HG03095 (cell line): ENCODE data around the gene INPP4A.
"Not testable (repeated sequence)": the region's sequence is repeated elsewhere in the genome, so short reads cannot be mapped to it uniquely, and the experiment has no call there.

Experiments used
- ATAC-seq: cut with Tn5 transposase; IDR thresholded peaks from one replicate; pipeline ENCODE4 v1.9.1; 2021; ENCODE audit warnings: moderate library complexity; ENCODE audit not compliant: unreplicated experiment

The INPP4A gene

GRCh38 chr2:98444436-98445176 lies at the start of gene INPP4A:
INPP4A (plus strand) TSS chr2:98444858; CDS start chr2:98520049, 75,191 bp downstream.
- ATAC-seq = peak; percentile 64

DNA sequence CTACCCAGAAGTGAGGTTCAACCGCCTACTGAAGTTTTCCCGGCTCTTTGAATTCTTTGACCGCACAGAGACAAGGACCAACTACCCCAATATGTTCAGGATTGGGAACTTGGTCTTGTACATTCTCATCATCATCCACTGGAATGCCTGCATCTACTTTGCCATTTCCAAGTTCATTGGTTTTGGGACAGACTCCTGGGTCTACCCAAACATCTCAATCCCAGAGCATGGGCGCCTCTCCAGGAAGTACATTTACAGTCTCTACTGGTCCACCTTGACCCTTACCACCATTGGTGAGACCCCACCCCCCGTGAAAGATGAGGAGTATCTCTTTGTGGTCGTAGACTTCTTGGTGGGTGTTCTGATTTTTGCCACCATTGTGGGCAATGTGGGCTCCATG lies 48.7 kb upstream of the INPP4A start:
- ATAC-seq = no peak

DNA sequence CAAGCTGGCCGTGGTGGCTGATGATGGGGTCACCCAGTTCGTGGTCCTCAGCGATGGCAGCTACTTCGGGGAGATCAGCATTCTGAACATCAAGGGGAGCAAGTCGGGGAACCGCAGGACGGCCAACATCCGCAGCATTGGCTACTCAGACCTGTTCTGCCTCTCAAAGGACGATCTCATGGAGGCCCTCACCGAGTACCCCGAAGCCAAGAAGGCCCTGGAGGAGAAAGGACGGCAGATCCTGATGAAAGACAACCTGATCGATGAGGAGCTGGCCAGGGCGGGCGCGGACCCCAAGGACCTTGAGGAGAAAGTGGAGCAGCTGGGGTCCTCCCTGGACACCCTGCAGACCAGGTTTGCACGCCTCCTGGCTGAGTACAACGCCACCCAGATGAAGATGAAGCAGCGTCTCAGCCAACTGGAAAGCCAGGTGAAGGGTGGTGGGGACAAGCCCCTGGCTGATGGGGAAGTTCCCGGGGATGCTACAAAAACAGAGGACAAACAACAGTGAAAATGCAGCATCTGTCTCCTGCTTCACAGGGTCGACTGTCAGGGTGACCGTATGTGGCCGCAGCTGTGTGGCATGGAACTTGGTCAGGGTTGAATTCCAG lies 47.8 kb upstream of the INPP4A start:
- no peak for ATAC-seq

- no peak for ATAC-seq
These were observed 45.5 kb upstream of the INPP4A start for GRCh38 chr2:98399140-98399539.

- ATAC-seq = no peak
These were observed 40.8 kb upstream of the INPP4A start for GRCh38 chr2:98403878-98404277.

DNA sequence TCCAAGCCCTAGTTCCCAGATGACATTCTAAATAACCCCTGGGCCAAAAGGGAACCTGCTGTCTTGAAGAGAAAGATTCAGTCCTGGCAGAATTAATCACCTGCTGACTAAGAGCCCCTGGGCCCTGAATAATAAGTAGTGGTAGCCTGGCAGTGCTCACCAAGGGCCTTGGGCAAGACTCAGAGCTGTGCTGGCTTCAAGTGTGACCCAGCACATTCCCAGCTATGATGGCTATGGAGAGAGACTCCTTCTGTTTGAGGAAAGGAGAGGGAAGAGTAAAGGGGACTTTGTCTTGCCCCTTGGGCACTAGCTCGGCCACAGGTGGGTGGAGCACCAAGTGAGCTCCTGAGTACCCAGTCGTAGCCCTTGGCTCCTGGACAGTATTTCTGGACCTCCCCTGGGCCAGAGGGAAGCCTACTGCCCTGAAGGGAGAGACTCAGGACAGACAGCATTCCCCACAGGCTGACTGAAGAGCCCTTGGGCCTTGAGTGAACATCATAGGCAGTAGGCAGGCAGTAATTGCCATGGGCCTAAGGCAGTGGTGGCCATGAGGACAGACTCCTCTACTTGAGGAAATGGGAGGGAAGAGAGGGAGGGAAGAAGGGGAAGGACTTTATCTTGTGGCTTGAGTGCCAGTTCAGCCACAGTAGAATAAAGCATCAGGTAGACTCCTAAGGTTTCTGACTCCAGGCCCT lies 40.0 kb upstream of the INPP4A start:
- ATAC-seq = no peak

DNA sequence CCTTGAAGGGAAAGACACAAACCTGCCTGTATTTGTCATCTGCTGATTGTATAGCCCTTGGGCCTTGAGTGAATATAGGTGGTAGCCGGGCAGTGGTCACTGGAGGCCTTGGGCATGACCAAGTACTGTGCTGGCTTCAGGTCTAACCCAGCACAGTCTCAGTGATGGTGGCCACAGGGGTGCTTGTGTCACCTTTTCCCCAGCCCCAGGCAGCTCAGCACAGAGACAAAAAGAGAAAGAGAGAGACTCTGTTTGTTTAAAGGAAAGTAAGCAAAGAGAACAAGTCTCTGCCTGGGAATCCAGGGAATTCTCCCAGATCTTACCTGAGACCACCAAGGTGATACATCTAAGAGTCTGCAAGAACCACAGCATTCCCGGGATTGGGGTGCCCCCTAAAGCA lies 39.4 kb upstream of the INPP4A start:
- ATAC-seq = no peak

DNA sequence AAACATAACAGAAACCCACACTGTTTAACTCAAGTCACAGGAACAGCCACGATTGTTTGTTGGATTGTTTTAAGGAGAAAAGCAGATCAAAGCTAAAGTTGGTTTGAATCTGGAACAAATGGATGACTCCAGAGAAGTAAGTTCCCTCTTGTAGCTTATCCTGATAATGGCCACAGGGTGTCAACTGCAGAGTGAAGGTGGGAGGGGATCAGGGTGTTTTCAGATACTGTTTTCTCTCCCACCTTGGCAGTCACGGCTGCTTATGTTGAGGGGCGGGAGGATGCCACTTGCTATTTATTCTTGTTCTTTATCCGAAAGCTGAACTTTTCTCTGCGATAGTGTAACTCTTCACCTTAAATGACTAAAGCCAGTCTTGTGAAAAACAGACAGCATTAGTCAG lies 36.5 kb upstream of the INPP4A start:
- ATAC-seq = no peak

DNA sequence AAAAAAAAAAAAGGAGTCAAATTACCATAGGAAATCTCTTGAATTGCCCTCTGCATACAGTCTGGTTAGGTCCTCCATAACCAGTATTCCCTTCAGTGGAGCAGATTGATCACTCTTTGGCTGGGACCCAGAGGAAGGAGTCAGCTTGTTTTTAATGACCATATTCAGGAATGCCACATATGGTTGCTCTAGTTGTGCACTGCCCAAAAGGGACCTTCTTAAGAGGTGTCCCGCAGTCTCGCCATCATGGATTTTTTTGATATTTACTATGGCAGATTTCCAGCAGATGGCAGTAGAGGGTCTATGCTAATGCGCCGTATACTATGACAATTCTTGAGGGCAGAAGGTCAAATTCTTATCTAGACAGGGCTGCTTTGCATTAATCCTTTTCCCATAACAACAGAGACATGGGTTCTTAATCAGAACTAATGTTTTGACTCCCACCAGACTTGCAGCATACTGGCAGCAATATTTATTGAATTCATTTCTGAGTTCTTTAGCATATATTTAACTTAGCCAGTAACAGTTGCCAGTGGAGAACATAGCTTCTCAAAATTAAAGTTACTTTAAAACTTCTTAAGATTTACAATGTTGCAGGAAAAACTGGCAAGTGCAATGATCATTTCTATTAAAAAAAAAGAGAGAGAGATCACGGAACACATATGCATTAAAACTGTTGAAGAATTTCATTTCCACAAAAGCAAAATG lies 31.8 kb upstream of the INPP4A start:
- ATAC-seq = no peak

GRCh38 chr2:98414246-98414645 lies 30.4 kb upstream of the INPP4A start:
- ATAC-seq = not testable (repeated sequence)

DNA sequence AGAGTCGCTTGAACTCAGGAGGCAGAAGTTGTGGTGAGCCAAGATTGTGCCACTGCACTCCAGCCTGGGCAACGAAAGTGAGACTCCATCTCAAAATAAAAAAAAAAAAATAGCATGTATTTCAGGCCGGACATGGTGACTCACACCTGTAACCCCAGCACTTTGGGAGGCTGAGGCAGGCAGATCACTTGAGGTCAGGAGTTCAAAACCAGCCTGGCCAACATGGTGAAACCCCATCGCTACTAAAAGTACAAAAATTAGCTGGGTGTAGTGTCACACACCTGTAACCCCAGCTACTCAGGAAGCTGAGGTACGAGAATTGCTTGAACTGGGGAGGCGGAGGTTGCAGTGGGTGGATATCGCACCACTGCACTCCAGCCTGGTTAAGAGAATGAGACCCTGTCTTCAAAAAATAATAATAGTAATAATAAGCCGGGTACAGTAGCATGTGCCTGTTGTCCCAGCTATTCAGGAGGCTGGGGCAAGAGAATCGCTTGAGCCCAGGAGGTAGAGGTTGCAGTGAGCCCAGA lies 28.9 kb upstream of the INPP4A start:
- ATAC-seq = not testable (repeated sequence)

- ATAC-seq = no peak
These were observed 28.1 kb upstream of the INPP4A start for GRCh38 chr2:98416383-98417159.

DNA sequence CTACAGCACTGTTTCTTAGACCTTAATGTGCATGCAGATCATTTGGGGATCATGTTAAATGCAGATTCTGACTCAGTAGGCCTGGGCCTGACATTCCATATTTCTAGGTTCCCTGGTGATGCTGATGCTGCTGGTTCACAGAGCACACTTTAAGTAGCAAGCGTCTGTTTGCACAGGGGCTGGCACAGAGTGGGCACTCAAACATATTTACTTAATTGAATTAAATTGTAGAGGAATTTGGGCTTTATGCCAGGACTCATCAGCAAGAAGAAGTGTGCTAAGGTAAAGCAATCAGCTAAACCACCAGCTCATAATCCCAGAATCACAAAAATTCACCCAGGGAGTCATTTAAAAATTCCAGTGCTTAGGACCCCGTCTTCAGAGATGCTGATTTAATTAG lies 25.1 kb upstream of the INPP4A start:
- no peak for ATAC-seq

GRCh38 chr2:98419977-98420725 lies 24.5 kb upstream of the INPP4A start:
- ATAC-seq = no peak

- no peak for ATAC-seq
These were observed 22.2 kb upstream of the INPP4A start for GRCh38 chr2:98422449-98422848.

- ATAC-seq = no peak
These were observed 17.9 kb upstream of the INPP4A start for GRCh38 chr2:98426771-98427170.

DNA sequence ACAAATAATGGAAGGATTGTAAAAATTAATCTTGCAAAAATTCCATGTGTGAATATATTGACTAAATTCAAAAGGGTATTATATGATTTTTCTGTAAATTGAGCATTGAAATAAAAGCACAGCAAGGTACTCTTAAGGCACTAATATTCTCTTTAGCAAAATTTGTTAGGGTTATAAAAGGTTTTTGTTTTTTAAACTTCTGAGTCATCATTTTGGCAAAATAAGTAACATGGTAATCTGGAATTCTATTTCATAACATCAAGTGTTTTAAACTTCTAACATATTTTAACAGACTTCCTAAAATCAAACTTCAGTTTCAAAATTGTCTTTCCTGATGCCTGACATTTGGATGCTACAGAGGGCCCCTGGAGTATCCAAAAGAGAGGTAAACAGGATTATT lies 12.5 kb upstream of the INPP4A start:
- ATAC-seq = no peak

DNA sequence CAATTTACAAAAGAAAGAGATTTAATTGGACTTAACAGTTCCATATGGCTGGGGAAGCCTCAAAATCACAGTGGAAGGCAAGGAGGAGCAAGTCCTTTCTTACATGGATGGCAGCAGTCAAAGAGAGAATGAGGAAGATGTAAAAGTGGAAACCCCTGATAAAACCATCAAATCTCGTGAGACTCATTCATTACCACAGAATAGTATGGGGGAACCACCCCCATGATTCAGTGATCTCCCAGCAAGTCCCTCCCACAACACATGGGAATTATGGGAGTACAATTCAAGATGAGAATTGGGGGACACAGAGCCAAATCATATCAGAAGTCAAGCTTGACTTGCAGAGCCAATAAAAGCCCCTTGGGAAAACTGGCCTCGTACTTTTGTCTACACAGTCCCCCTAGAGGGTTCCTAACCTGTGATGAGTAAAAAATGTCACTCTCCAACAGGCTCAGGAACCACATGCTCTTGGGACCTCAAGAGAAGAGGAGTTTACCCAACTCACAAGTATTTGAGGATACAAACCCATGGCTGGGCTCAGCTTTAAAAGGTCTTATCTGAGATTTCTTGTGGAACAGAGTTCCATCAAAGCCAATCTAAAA lies 11.2 kb upstream of the INPP4A start:
- no peak for ATAC-seq

- ATAC-seq = no peak
These were observed 10.2 kb upstream of the INPP4A start for GRCh38 chr2:98434492-98434891.
